ENCODE data around the gene CPEB2. TPM values are rescaled to one million over a fixed set of nuclear protein-coding genes. Genes with fewer than 3 reads are reported as not detected.

The CPEB2 gene
- total RNA-seq, 1 donor from 2014 or later: 7.2 TPM

- Mint-ChIP-seq H3K27me3 (no peaks in the 10 kb centered on the region), H3K36me3 (ENCODE audit: low read depth) (peaks cover 33% of the 10 kb centered on the region), H3K9me3 (no peaks in the 10 kb centered on the region), H3K4me3 (no peak overlapping the region), H3K4me1 (peaks cover 5% of the 10 kb centered on the region), H3K27ac (no peak overlapping the region)
- DNase-seq: no peak
- ChIA-PET CTCF (no interaction called here), POLR2A (interaction anchor here (0.7 kb wide), 1 partner anchor 16 kb away, joined by 3 read pairs; no protein-coding TSS in a partner anchor)
- ATAC-seq (ENCODE audit: low read depth): no peak
- no peak for TF ChIP-seq CTCF (IDR thresholded peaks at IDR 0.05)
- intact Hi-C loops (cut with micrococcal nuclease): no loop called here
These were observed 29.9 kb downstream of the CPEB2 start for GRCh38 chr4:15031993-15032675.

- Mint-ChIP-seq H3K4me3 (no peak overlapping the region), H3K4me1 (no peaks in the 10 kb centered on the region), H3K9me3 (no peaks in the 10 kb centered on the region), H3K27me3 (no peaks in the 10 kb centered on the region), H3K27ac (no peak overlapping the region), H3K36me3 (ENCODE audit: low read depth) (peaks cover 33% of the 10 kb centered on the region)
- no peak for ATAC-seq (ENCODE audit: low read depth)
- ChIA-PET CTCF (no interaction called here), POLR2A (no interaction called here)
- no peak for DNase-seq
- intact Hi-C loops (cut with micrococcal nuclease): no loop called here
- TF ChIP-seq CTCF (IDR thresholded peaks at IDR 0.05): no peak
These were observed 31.9 kb downstream of the CPEB2 start for GRCh38 chr4:15034071-15034764.

- no peak overlapping the region for H3K4me3 Mint-ChIP-seq
These were observed 32.9 kb downstream of the CPEB2 start for GRCh38 chr4:15035159-15035558.

GRCh38 chr4:15037923-15038541 is 35.8 kb downstream of the CPEB2 start:
- Mint-ChIP-seq H3K27ac (no peak overlapping the region), H3K9me3 (no peaks in the 10 kb centered on the region), H3K27me3 (no peaks in the 10 kb centered on the region), H3K4me3 (no peak overlapping the region), H3K4me1 (no peaks in the 10 kb centered on the region), H3K36me3 (ENCODE audit: low read depth) (peaks cover 52% of the 10 kb centered on the region)
- intact Hi-C loops (cut with micrococcal nuclease): no loop called here
- ATAC-seq (ENCODE audit: low read depth) (no peak), DNase-seq (no peak)
- ChIA-PET CTCF (no interaction called here), POLR2A (no interaction called here)
- TF ChIP-seq CTCF (IDR thresholded peaks at IDR 0.05): no peak

More at GRCh38 chr4:15035159-15035558, 32.9 kb downstream of the CPEB2 start:
- Mint-ChIP-seq H3K4me1 (no peaks in the 10 kb centered on the region), H3K9me3 (no peaks in the 10 kb centered on the region), H3K36me3 (ENCODE audit: low read depth) (peaks cover 30% of the 10 kb centered on the region), H3K27me3 (no peaks in the 10 kb centered on the region), H3K27ac (no peak overlapping the region)
- ChIA-PET POLR2A (interaction anchor here (0.9 kb wide), 1 partner anchor 30 kb away, joined by 4 read pairs; no protein-coding TSS in a partner anchor), CTCF (no interaction called here)
- intact Hi-C loops (cut with micrococcal nuclease): no loop called here
- TF ChIP-seq CTCF (IDR thresholded peaks at IDR 0.05): no peak
- ATAC-seq (ENCODE audit: low read depth) (no peak), DNase-seq (no peak)

GRCh38 chr4:15040916-15041463 is 38.7 kb downstream of the CPEB2 start:
- CTCF ChIA-PET: no interaction called here
- no peak overlapping the region for H3K4me3 Mint-ChIP-seq
- no peak for ATAC-seq (ENCODE audit: low read depth)
- POLR2A ChIA-PET: no interaction called here
- intact Hi-C loops (cut with micrococcal nuclease): loop anchor here (10.0 kb wide), 1 partner anchor 414 kb away; no protein-coding TSS in a partner anchor
- DNase-seq: no peak
- H3K27me3 Mint-ChIP-seq: no peaks in the 10 kb centered on the region
- no peak overlapping the region for H3K27ac Mint-ChIP-seq
- no peaks in the 10 kb centered on the region for H3K4me1 Mint-ChIP-seq
- H3K9me3 Mint-ChIP-seq: no peaks in the 10 kb centered on the region
- H3K36me3 Mint-ChIP-seq (ENCODE audit: low read depth): peaks cover 33% of the 10 kb centered on the region
- no peak for TF ChIP-seq CTCF (IDR thresholded peaks at IDR 0.05)

Data from activated B cell treated with CpG ODN at 0.5 μM for 24 hours (primary cell).